Measurements from ENCODE around the gene GRB10.

Gene GRB10

DNA sequence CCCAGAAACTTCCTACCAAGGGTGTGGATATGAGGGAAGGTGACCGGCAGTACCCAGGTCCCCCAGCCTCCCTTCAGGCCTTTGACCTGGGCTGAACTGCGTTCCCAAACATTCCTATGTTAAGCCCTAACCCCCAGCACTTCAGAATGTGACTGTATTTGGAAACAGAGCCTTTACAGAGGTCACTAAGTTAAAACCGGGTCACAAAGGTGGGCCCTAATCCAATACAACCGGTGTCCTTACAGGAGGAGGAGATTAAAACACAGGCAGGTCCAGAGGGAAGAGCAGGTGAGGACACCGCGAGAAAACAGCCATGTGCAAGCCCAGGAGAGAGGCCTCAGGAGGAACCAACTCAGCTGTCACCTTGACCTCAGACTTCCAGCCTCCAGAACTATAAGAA lies 28.0 kb downstream of the GRB10 start:
- no peak for DNase-seq (ENCODE audit: extremely low read depth, insufficient read length)
- no peak overlapping the region for H3K4me3 ChIP-seq (replicated peaks; ENCODE audit: low read depth, low read length)
- no peaks in the 10 kb centered on the region for H3K36me3 ChIP-seq (ENCODE audit: control insufficient read depth, insufficient read depth, low read length)
- TF ChIP-seq, protein P1, sequence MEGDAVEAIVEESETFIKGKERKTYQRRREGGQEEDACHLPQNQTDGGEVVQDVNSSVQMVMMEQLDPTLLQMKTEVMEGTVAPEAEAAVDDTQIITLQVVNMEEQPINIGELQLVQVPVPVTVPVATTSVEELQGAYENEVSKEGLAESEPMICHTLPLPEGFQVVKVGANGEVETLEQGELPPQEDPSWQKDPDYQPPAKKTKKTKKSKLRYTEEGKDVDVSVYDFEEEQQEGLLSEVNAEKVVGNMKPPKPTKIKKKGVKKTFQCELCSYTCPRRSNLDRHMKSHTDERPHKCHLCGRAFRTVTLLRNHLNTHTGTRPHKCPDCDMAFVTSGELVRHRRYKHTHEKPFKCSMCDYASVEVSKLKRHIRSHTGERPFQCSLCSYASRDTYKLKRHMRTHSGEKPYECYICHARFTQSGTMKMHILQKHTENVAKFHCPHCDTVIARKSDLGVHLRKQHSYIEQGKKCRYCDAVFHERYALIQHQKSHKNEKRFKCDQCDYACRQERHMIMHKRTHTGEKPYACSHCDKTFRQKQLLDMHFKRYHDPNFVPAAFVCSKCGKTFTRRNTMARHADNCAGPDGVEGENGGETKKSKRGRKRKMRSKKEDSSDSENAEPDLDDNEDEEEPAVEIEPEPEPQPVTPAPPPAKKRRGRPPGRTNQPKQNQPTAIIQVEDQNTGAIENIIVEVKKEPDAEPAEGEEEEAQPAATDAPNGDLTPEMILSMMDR (IDR thresholded peaks at IDR 0.05; ENCODE audit: insufficient read depth, low read length, poor library complexity, severe bottlenecking) = no peak
- peaks cover 2% of the 10 kb centered on the region; the same call in 1 of the 2 replicates for H3K27me3 ChIP-seq (replicated peaks; ENCODE audit: control insufficient read depth, insufficient read depth, low read length)

DNA sequence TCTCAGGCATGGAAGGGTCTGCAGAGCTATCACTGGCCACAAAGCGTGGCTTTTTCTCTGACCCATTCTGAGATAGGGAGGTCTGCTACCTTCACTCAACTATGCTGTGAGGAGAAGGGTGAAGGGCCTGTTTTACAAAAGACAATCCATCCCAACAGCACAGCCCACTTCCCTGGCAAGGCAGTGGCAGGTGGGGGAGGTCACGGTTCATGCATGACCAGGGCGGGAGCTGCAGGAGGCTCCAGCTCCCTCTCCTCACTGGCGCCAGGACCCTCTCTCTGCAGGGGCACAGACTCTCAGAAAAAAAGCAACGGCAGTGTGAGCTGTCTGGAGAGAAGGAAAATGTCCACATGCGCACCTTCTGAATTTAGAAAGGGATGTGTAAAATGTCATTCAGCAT lies 28.5 kb downstream of the GRB10 start:
- peaks cover 2% of the 10 kb centered on the region; the same call in 1 of the 2 replicates for H3K27me3 ChIP-seq (replicated peaks; ENCODE audit: control insufficient read depth, insufficient read depth, low read length)
- TF ChIP-seq, protein P1 (IDR thresholded peaks at IDR 0.05; ENCODE audit: insufficient read depth, low read length, poor library complexity, severe bottlenecking) = no peak
- H3K36me3 ChIP-seq (ENCODE audit: control insufficient read depth, insufficient read depth, low read length) = no peaks in the 10 kb centered on the region
- no peak overlapping the region for H3K4me3 ChIP-seq (replicated peaks; ENCODE audit: low read depth, low read length)
- DNase-seq (ENCODE audit: extremely low read depth, insufficient read length) = no peak

DNA sequence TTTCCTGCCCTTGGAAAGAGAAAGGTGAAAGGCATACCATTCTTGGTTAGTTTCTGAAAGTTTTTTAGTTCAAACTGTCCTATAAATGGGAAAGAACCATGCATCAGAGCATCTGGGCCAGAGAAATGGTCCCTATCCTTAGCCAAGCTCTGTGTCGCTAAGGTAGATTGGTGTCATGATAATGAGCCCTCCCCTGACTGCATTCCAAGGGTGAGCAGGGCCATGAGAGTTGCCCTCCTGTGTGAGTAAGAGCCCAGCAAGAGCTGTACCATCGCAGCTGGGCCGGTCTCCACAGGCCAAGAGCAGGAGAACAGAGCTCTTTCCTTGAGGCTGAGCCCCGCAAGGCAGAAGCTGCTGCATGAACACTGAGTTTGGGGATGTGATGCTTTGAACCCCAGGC lies 30.3 kb downstream of the GRB10 start:
- no peaks in the 10 kb centered on the region for H3K36me3 ChIP-seq (ENCODE audit: control insufficient read depth, insufficient read depth, low read length)
- peaks cover 2% of the 10 kb centered on the region; the same call in 1 of the 2 replicates for H3K27me3 ChIP-seq (replicated peaks; ENCODE audit: control insufficient read depth, insufficient read depth, low read length)
- no peak for DNase-seq (ENCODE audit: extremely low read depth, insufficient read length)
- no peak overlapping the region for H3K4me3 ChIP-seq (replicated peaks; ENCODE audit: low read depth, low read length)
- TF ChIP-seq, protein P1 (IDR thresholded peaks at IDR 0.05; ENCODE audit: insufficient read depth, low read length, poor library complexity, severe bottlenecking) = no peak

DNA sequence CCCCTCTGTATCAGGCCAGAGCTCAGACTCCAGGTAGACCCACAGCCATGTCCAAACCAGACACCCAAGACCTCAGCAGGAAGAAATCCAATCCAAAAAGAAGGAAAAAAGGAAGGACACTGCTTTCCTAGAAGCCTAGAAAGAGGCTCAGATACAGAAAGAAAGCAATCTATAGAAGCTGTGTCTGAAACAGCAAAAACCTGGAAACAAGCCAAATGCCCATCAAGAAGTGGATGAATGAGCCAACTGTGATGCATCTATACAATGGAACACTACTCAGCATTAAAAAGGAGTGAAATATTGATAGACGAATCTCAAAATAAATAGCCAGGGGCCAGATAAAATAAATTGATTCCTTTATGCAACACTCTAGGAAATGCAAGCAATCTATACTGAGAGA lies 31.6 kb downstream of the GRB10 start:
- Histone ChIP-seq H3K4me3 (replicated peaks; ENCODE audit: low read depth, low read length) (no peak overlapping the region), H3K36me3 (ENCODE audit: control insufficient read depth, insufficient read depth, low read length) (no peaks in the 10 kb centered on the region), H3K27me3 (replicated peaks; ENCODE audit: control insufficient read depth, insufficient read depth, low read length) (peaks cover 2% of the 10 kb centered on the region; the same call in 1 of the 2 replicates)
- TF ChIP-seq, protein P1 (IDR thresholded peaks at IDR 0.05; ENCODE audit: insufficient read depth, low read length, poor library complexity, severe bottlenecking) = no peak
- no peak for DNase-seq (ENCODE audit: extremely low read depth, insufficient read length)

DNA sequence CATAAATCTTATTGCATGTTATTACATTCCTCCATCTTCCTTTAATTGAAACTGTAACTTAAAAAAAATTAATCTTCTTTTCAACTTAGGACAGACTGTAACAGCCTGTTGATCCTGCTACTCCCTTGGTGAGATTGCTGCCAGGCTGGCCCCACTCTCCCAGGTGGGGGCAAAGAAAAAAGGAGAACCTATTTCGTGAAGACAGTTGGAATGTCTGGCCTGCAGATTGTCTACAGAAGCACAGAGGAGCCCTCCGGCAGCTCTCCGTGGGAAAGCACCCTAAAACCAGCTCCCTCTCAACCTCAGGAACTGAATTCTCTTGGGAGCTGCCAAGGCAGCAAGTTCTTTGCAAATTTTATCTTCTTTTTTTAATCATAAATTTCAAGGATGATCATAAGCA lies 32.8 kb downstream of the GRB10 start:
- H3K27me3 ChIP-seq (replicated peaks; ENCODE audit: control insufficient read depth, insufficient read depth, low read length) = peaks cover 2% of the 10 kb centered on the region; the same call in 1 of the 2 replicates
- no peak overlapping the region for H3K4me3 ChIP-seq (replicated peaks; ENCODE audit: low read depth, low read length)
- H3K36me3 ChIP-seq (ENCODE audit: control insufficient read depth, insufficient read depth, low read length) = no peaks in the 10 kb centered on the region
- TF ChIP-seq, protein P1 (IDR thresholded peaks at IDR 0.05; ENCODE audit: insufficient read depth, low read length, poor library complexity, severe bottlenecking) = no peak
- DNase-seq (ENCODE audit: extremely low read depth, insufficient read length) = no peak

DNA sequence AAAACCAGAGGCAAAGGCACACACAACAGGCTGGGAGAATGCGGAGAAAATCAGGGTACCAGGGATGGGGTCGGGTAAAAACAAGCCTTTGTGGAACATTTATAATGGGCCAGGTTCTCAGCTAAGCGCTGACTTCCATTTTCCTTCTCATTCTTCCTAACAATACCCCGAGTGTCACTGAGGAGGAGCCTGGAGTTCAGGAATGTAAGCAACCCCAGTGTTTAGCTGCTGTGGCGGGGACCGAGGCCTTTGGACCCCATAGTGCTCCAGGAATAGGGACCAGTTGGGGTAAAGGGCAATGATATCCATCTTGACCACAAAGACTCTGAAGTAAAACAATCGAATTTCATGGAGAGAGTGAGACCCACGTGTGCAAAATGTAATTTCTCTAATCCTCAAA lies 34.2 kb downstream of the GRB10 start:
- Histone ChIP-seq H3K36me3 (ENCODE audit: control insufficient read depth, insufficient read depth, low read length) (no peaks in the 10 kb centered on the region), H3K4me3 (replicated peaks; ENCODE audit: low read depth, low read length) (no peak overlapping the region), H3K27me3 (replicated peaks; ENCODE audit: control insufficient read depth, insufficient read depth, low read length) (no peaks in the 10 kb centered on the region)
- DNase-seq (ENCODE audit: extremely low read depth, insufficient read length) = no peak
- TF ChIP-seq, protein P1 (IDR thresholded peaks at IDR 0.05; ENCODE audit: insufficient read depth, low read length, poor library complexity, severe bottlenecking) = no peak

All from GM06990 (cell line).